WTC11 (cell line): ENCODE data around the gene RTBDN. TPM values are rescaled to one million over a fixed set of nuclear protein-coding genes. Genes with fewer than 3 reads are reported as not detected.

Experiments used
- ATAC-seq: fragments of 200-7000 bp; cut with Tn5 transposase; 2 replicates; pipeline ENCODE4 v1.10.0; 2021; ENCODE audit warnings: mild to moderate bottlenecking, moderate library complexity
- CTCF ChIA-PET: fragments of 300-600 bp; sonication (Branson Sonifier 250); formaldehyde crosslinking; loops from one replicate; lab custom pipeline; 2021; ENCODE audit warnings: antibody characterized with exemption; lab: Charles Lee
- POLR2A ChIA-PET: fragments of 350-600 bp; sonication (Branson Sonifier 250); formaldehyde crosslinking; loops from one replicate; lab custom pipeline; 2021; ENCODE audit warnings: antibody characterized with exemption; lab: Charles Lee
- DNase-seq: peaks from one replicate; pipeline ENCODE4 v3.0.0; 2021; ENCODE audit warnings: low spot score
- H3K27ac Mint-ChIP-seq: 2 replicates; pipeline ENCODE4 v1.8.0; 2021; ENCODE audit warnings: mixed read lengths
- H3K27me3 Mint-ChIP-seq: 2 replicates; pipeline ENCODE4 v1.8.0; 2021; ENCODE audit warnings: low read depth, mild to moderate bottlenecking, moderate library complexity, mixed read lengths
- H3K36me3 Mint-ChIP-seq: 2 replicates; pipeline ENCODE4 v1.8.0; 2021; ENCODE audit warnings: mixed read lengths
- H3K4me1 Mint-ChIP-seq: 2 replicates; pipeline ENCODE4 v1.8.0; 2022; ENCODE audit warnings: mixed read lengths
- H3K4me3 Mint-ChIP-seq: 2 replicates; pipeline ENCODE4 v1.8.0; 2021; ENCODE audit warnings: mild to moderate bottlenecking, moderate library complexity, mixed read lengths
- H3K9me3 Mint-ChIP-seq: 2 replicates; pipeline ENCODE4 v1.8.0; 2021; ENCODE audit warnings: mixed read lengths
- AFF4 ChIP-seq: sonication (generic); formaldehyde crosslinking; IDR thresholded peaks from 2 replicates; pipeline ENCODE4 v1.8.1; 2023; ENCODE audit warnings: mild to moderate bottlenecking, missing genetic modification reagents, borderline replicate concordance
- AR ChIP-seq: fragments of 250-450 bp; sonication (Bioruptor Pico); IDR thresholded peaks from 2 replicates; pipeline ENCODE4 v1.9.0; 2021; ENCODE audit warnings: mild to moderate bottlenecking
- ARID4B ChIP-seq: sonication (generic); formaldehyde crosslinking; IDR thresholded peaks from 2 replicates; pipeline ENCODE4 v1.8.0; 2023; ENCODE audit warnings: missing genetic modification reagents, mild to moderate bottlenecking, borderline replicate concordance
- E2F5 ChIP-seq: sonication (generic); formaldehyde crosslinking; IDR thresholded peaks from 2 replicates; pipeline ENCODE4 v1.8.1; 2022; ENCODE audit warnings: mild to moderate bottlenecking, moderate library complexity, missing genetic modification reagents
- ESRRA ChIP-seq: sonication (generic); formaldehyde crosslinking; IDR thresholded peaks from 2 replicates; pipeline ENCODE4 v1.8.1; 2022; ENCODE audit warnings: mild to moderate bottlenecking, missing genetic modification reagents, borderline replicate concordance
- GRHL2 ChIP-seq: fragments of 250-450 bp; sonication (Bioruptor Pico); IDR thresholded peaks from 2 replicates; pipeline ENCODE4 v1.8.0; 2022; ENCODE audit warnings: mild to moderate bottlenecking, moderate library complexity; ENCODE audit not compliant: insufficient replicate concordance, severe bottlenecking
- GTF2I ChIP-seq: fragments of 250-450 bp; sonication (Bioruptor Pico); conservative IDR thresholded peaks from 2 replicates; pipeline ENCODE4 v1.4.0; 2021; ENCODE audit warnings: mild to moderate bottlenecking
- JAZF1 ChIP-seq: fragments of 250-450 bp; sonication (Bioruptor Pico); IDR thresholded peaks from 2 replicates; pipeline ENCODE4 v1.9.0; 2021; ENCODE audit warnings: moderate library complexity, mild to moderate bottlenecking, inconsistent platforms
- NFE2L1 ChIP-seq: sonication (generic); formaldehyde crosslinking; IDR thresholded peaks from 2 replicates; pipeline ENCODE4 v1.8.1; 2023; ENCODE audit warnings: missing genetic modification reagents
- OVOL2 ChIP-seq: fragments of 250-450 bp; sonication (Bioruptor Pico); IDR thresholded peaks from 2 replicates; pipeline ENCODE4 v1.9.0; 2021; ENCODE audit warnings: mild to moderate bottlenecking, borderline replicate concordance
- PREB ChIP-seq: sonication (generic); formaldehyde crosslinking; IDR thresholded peaks from 2 replicates; pipeline ENCODE4 v1.8.1; 2022; ENCODE audit warnings: mild to moderate bottlenecking, missing genetic modification reagents, moderate library complexity, borderline replicate concordance
- SP1 ChIP-seq: sonication (generic); formaldehyde crosslinking; conservative IDR thresholded peaks from 2 replicates; pipeline ENCODE4 v1.8.1; 2022; ENCODE audit warnings: missing genetic modification reagents
- STAT6 ChIP-seq: sonication (generic); formaldehyde crosslinking; conservative IDR thresholded peaks from 2 replicates; pipeline ENCODE4 v1.8.1; 2023; ENCODE audit warnings: mild to moderate bottlenecking, low read depth, missing genetic modification reagents, moderate library complexity
- TEAD4 ChIP-seq: sonication (generic); formaldehyde crosslinking; IDR thresholded peaks from 2 replicates; pipeline ENCODE4 v1.8.0; 2022; ENCODE audit warnings: mild to moderate bottlenecking, missing genetic modification reagents
- TP53 ChIP-seq: sonication (generic); formaldehyde crosslinking; IDR thresholded peaks from 2 replicates; pipeline ENCODE4 v1.8.1; 2023; ENCODE audit warnings: mild to moderate bottlenecking, missing genetic modification reagents
- ZMAT4 ChIP-seq: fragments of 250-450 bp; sonication (Bioruptor Pico); IDR thresholded peaks from 2 replicates; pipeline ENCODE4 v1.9.0; 2021; ENCODE audit warnings: mild to moderate bottlenecking
- ZNF121 ChIP-seq: sonication (generic); formaldehyde crosslinking; IDR thresholded peaks from 2 replicates; pipeline ENCODE4 v1.8.0; 2023; ENCODE audit warnings: missing genetic modification reagents
- ZNF232 ChIP-seq: sonication (generic); formaldehyde crosslinking; IDR thresholded peaks from 2 replicates; pipeline ENCODE4 v1.8.0; 2022; ENCODE audit warnings: mild to moderate bottlenecking, missing genetic modification reagents
- ZNF423 ChIP-seq: fragments of 250-450 bp; sonication (Bioruptor Pico); IDR thresholded peaks from 2 replicates; pipeline ENCODE4 v2.1.2; 2022; ENCODE audit warnings: mild to moderate bottlenecking, moderate library complexity
- total RNA-seq: library from RNA; stranded (reverse); gene quantifications from 3 replicates; pipeline ENCODE4 v1.2.3, GENCODE V29; 2021

The RTBDN gene
- total RNA-seq, 1 experiment from 2014 or later: 2.4 TPM

GRCh38 chr19:12806242-12807081 is 27.9 kb downstream of the RTBDN start, which contains the start of gene RNASEH2A (continued):
- TF ChIP-seq OVOL2 (CRISPR knock-in tag) (no peak), ARID4B (peak; percentile 79; the same call in 1 of the 2 replicates), TP53 (CRISPR knock-in tag) (peak; percentile 58; the same call in 1 of the 2 replicates), NFE2L1 (CRISPR knock-in tag) (peak; percentile 58; the same call in 1 of the 2 replicates), AR (CRISPR knock-in tag) (no peak), GRHL2 (CRISPR knock-in tag) (no peak), E2F5 (CRISPR knock-in tag) (peak; percentile 98), ZNF423 (CRISPR knock-in tag) (no peak), SP1 (CRISPR knock-in tag) (peak; percentile 95), ZNF232 (CRISPR knock-in tag) (no peak)

GRCh38 chr19:12804051-12804450 is 30.3 kb downstream of the RTBDN start:
- ATAC-seq: no peak
- DNase-seq: no peak
- Mint-ChIP-seq H3K36me3 (peaks cover 20% of the 10 kb centered on the region), H3K9me3 (no peaks in the 10 kb centered on the region), H3K27me3 (peaks cover 4% of the 10 kb centered on the region; the same call in 1 of the 2 replicates), H3K4me3 (no peak overlapping the region), H3K4me1 (peaks cover 25% of the 10 kb centered on the region), H3K27ac (no peak overlapping the region)
- POLR2A ChIA-PET: no interaction called here
- CTCF ChIA-PET: interaction anchor here (0.6 to 14.0 kb wide), 3 partner anchors 21 to 111 kb away, joined by 3 to 341 read pairs (median 4); no protein-coding TSS in a partner anchor
- TF ChIP-seq TEAD4 (CRISPR knock-in tag): no peak
- no peak for TF ChIP-seq GTF2I
- TF ChIP-seq STAT6 (CRISPR knock-in tag): no peak
- TF ChIP-seq ZMAT4 (CRISPR knock-in tag): no peak
- no peak for TF ChIP-seq ZNF121 (CRISPR knock-in tag)
- no peak for TF ChIP-seq ESRRA (CRISPR knock-in tag)
- TF ChIP-seq JAZF1 (CRISPR knock-in tag): no peak
- no peak for TF ChIP-seq AFF4 (CRISPR knock-in tag)
- TF ChIP-seq PREB (CRISPR knock-in tag): no peak
